HCT116 (cell line): ENCODE results near the gene KRTAP5-5. TPM values are rescaled to one million over a fixed set of nuclear protein-coding genes. Genes with fewer than 3 reads are reported as not detected.

Source experiments
- ATAC-seq: fragments of 200-7000 bp; cut with Tn5 transposase; 2 replicates; pipeline ENCODE4 v1.9.1; 2020; ENCODE audit warnings: mild to moderate bottlenecking, moderate library complexity
- BruUV-seq: library from RNA; stranded (reverse); fragments of 400-500 nt; replicated peaks from 2 replicates; lab custom pipeline; 2021; lab: Mats Ljungman, UMichigan
- CTCF ChIA-PET: fragments of 300-600 bp; sonication (Branson Sonifier 250); formaldehyde crosslinking; loops from one replicate; lab custom pipeline; 2021; ENCODE audit warnings: antibody characterized with exemption; lab: Charles Lee
- POLR2A ChIA-PET: fragments of 300-600, 350-600 bp; sonication (Branson Sonifier 250); formaldehyde crosslinking; loops from one replicate; lab custom pipeline; 2021; ENCODE audit warnings: antibody characterized with exemption; lab: Charles Lee
- RAD21 ChIA-PET, 2 experiments: fragments of 300-600 bp; sonication (Branson Sonifier 250); formaldehyde crosslinking; loops; one replicate each; lab custom pipeline; 2023; ENCODE audit warnings: low total read pairs in 2 of 2; ENCODE audit not compliant: uncharacterized antibody in 2 of 2, unreplicated experiment in 2 of 2, low non-redundant PET in 1 of 2; lab: Charles Lee
- DNase-seq: peaks from one replicate; pipeline ENCODE4 v3.0.0-alpha.2; 2010; ENCODE audit warnings: low read depth, low spot score
- H2AFZ ChIP-seq: fragments of 200-600 bp; shearing (Covaris generic), sonication (generic); 2 replicates; pipeline ENCODE4 v1.6.1; 2017; ENCODE audit warnings: low read depth, mixed run types, mixed read lengths, antibody characterized with exemption, low read length; ENCODE audit not compliant: poor library complexity, severe bottlenecking
- H3K27ac ChIP-seq: 2 replicates; pipeline ENCODE4 v1.5.1; 2012; ENCODE audit warnings: low read depth, low read length
- H3K27me3 ChIP-seq: fragments of 200-600 bp; sonication (generic); 2 replicates; pipeline ENCODE4 v1.6.1; 2016; ENCODE audit warnings: mixed run types, low read length, mixed read lengths; ENCODE audit not compliant: insufficient read depth
- H3K36me3 ChIP-seq, 2 experiments: fragments of 200-500 bp in 1 of 2; fragments of 200-600 bp in 1 of 2; sonication (Bioruptor generic) in 1 of 2; sonication (generic) in 1 of 2; 2 replicates each; pipeline versions ENCODE4 v1.5.1 to v1.6.1; 2014 to 2016; ENCODE audit warnings: low read length in 2 of 2, inconsistent platforms in 1 of 2, mixed read lengths in 1 of 2, mixed run types in 1 of 2; ENCODE audit not compliant: insufficient read depth in 2 of 2, control insufficient read depth in 1 of 2
- H3K4me1 ChIP-seq, 2 experiments: fragments of 200-600 bp in 1 of 2; sonication (generic) in 1 of 2; 2 replicates each; pipeline versions ENCODE4 v1.5.1 to v1.6.1; 2012 to 2017; ENCODE audit warnings: low read length in 2 of 2, inconsistent platforms in 1 of 2, mild to moderate bottlenecking in 1 of 2, mixed read lengths in 1 of 2, mixed run types in 1 of 2, moderate library complexity in 1 of 2; ENCODE audit not compliant: insufficient read depth in 2 of 2, control insufficient read depth in 1 of 2
- H3K4me2 ChIP-seq: fragments of 200-600 bp; sonication (generic); 2 replicates; pipeline ENCODE4 v1.6.1; 2017; ENCODE audit warnings: mixed run types, low read length, mixed read lengths
- H3K4me3 ChIP-seq, 2 experiments: fragments of 200-600 bp in 1 of 2; sonication (generic) in 1 of 2; replicated peaks in 1 of 2; 2 replicates each; pipeline ENCODE4 v1.5.1; 2011 to 2016; ENCODE audit warnings: low read length in 2 of 2, control low read depth in 1 of 2, low read depth in 1 of 2, mild to moderate bottlenecking in 1 of 2, mixed read lengths in 1 of 2, mixed run types in 1 of 2
- H3K79me2 ChIP-seq: fragments of 200-600 bp; sonication (generic); 2 replicates; pipeline ENCODE4 v1.6.1; 2017; ENCODE audit warnings: mild to moderate bottlenecking, mixed run types, low read length, moderate library complexity, mixed read lengths; ENCODE audit not compliant: insufficient read depth
- H3K9ac ChIP-seq: fragments of 200-600 bp; sonication (generic); 2 replicates; pipeline ENCODE4 v1.6.1; 2016; ENCODE audit warnings: low read length, mixed read lengths
- H3K9me2 ChIP-seq: fragments of 200-600 bp; sonication (generic), shearing (Covaris generic); 2 replicates; pipeline ENCODE4 v1.6.1; 2017; ENCODE audit warnings: mixed run types, mild to moderate bottlenecking, moderate library complexity; ENCODE audit not compliant: insufficient read depth
- H3K9me3 ChIP-seq, 2 experiments: fragments of 200-500 bp in 1 of 2; fragments of 200-600 bp in 1 of 2; sonication (Bioruptor generic) in 1 of 2; sonication (generic) in 1 of 2; 2 replicates each; pipeline ENCODE4 v1.6.1; 2014 to 2017; ENCODE audit warnings: low read length in 2 of 2, mixed read lengths in 2 of 2, inconsistent platforms in 1 of 2, low read depth in 1 of 2, mild to moderate bottlenecking in 1 of 2, mixed run types in 1 of 2, moderate library complexity in 1 of 2; ENCODE audit not compliant: control insufficient read depth in 1 of 2, insufficient read depth in 1 of 2
- H4K20me1 ChIP-seq: fragments of 200-600 bp; sonication (generic), shearing (Covaris generic); 2 replicates; pipeline ENCODE4 v1.6.1; 2017; ENCODE audit warnings: mixed run types, mild to moderate bottlenecking, moderate library complexity; ENCODE audit not compliant: insufficient read depth
- CBX3 ChIP-seq: IDR thresholded peaks from 2 replicates; pipeline ENCODE4 v1.6.1; 2012; ENCODE audit warnings: low read depth
- CEBPB ChIP-seq: IDR thresholded peaks from 2 replicates; pipeline ENCODE4 v1.6.1; 2012; ENCODE audit warnings: low read depth
- CTCF ChIP-seq, 3 experiments: fragments of 200-600 bp in 1 of 3; sonication (generic) in 1 of 3; IDR thresholded peaks in 2 of 3; conservative IDR thresholded peaks in 1 of 3; 2 replicates each; pipeline ENCODE4 v1.5.1; 2012 to 2017; ENCODE audit warnings: low read depth in 2 of 3, low read length in 2 of 3, antibody characterized with exemption in 1 of 3, borderline replicate concordance in 1 of 3, control low read depth in 1 of 3, mild to moderate bottlenecking in 1 of 3, mixed read lengths in 1 of 3, mixed run types in 1 of 3, moderate library complexity in 1 of 3; ENCODE audit not compliant: insufficient read depth in 1 of 3
- EGR1 ChIP-seq: IDR thresholded peaks from 2 replicates; pipeline ENCODE4 v1.6.1; 2012; ENCODE audit warnings: low read depth
- ELF1 ChIP-seq: IDR thresholded peaks from 2 replicates; pipeline ENCODE4 v1.6.1; 2012; ENCODE audit warnings: low read depth, borderline replicate concordance
- EZH2 ChIP-seq: fragments of 200-600 bp; sonication (generic); IDR thresholded peaks from 2 replicates; pipeline ENCODE4 v1.6.1; 2017; ENCODE audit warnings: antibody characterized with exemption, mixed run types
- FOSL1 ChIP-seq: IDR thresholded peaks from 2 replicates; pipeline ENCODE4 v1.6.1; 2012; ENCODE audit warnings: low read depth
- JUND ChIP-seq: IDR thresholded peaks from 2 replicates; pipeline ENCODE4 v1.6.1; 2012
- POLR2A ChIP-seq: IDR thresholded peaks from 2 replicates; pipeline ENCODE4 v1.7.0; 2011; ENCODE audit warnings: borderline replicate concordance; ENCODE audit not compliant: insufficient read depth, insufficient read length; ENCODE audit errors: extremely low read depth
- POLR2AphosphoS5 ChIP-seq: IDR thresholded peaks from 2 replicates; pipeline ENCODE4 v1.6.1; 2011; ENCODE audit warnings: mild to moderate bottlenecking, low read depth, low read length, moderate library complexity
- RAD21 ChIP-seq: IDR thresholded peaks from 2 replicates; pipeline ENCODE4 v1.6.1; 2012; ENCODE audit warnings: low read depth, mild to moderate bottlenecking
- REST ChIP-seq: IDR thresholded peaks from 2 replicates; pipeline ENCODE4 v1.6.1; 2012; ENCODE audit warnings: low read depth
- SIN3A ChIP-seq: IDR thresholded peaks from 2 replicates; pipeline ENCODE4 v1.6.1; 2012; ENCODE audit warnings: low read depth
- SP1 ChIP-seq: IDR thresholded peaks from 2 replicates; pipeline ENCODE4 v1.6.1; 2012; ENCODE audit warnings: low read depth
- SRF ChIP-seq: IDR thresholded peaks from 2 replicates; pipeline ENCODE4 v1.6.1; 2012; ENCODE audit warnings: low read depth
- TCF7L2 ChIP-seq: IDR thresholded peaks from 2 replicates; pipeline ENCODE4 v1.7.0; 2011; ENCODE audit warnings: borderline replicate concordance, inconsistent platforms; ENCODE audit not compliant: insufficient read depth, insufficient read length; ENCODE audit errors: extremely low read depth
- YY1 ChIP-seq: IDR thresholded peaks from 2 replicates; pipeline ENCODE4 v1.6.1; 2011; ENCODE audit warnings: low read length, low read depth, moderate library complexity, mild to moderate bottlenecking; ENCODE audit not compliant: insufficient replicate concordance; ENCODE audit errors: extremely low read depth
- ZBTB33 ChIP-seq: IDR thresholded peaks from 2 replicates; pipeline ENCODE4 v1.6.1; 2011; ENCODE audit warnings: mild to moderate bottlenecking, low read length, moderate library complexity; ENCODE audit not compliant: insufficient replicate concordance; ENCODE audit errors: extremely low read depth
- ZFX ChIP-seq: fragments of 450-650 bp; IDR thresholded peaks from 2 replicates; pipeline ENCODE4 v1.6.1; 2017
- ZNF274 ChIP-seq: fragments of 200-500 bp; sonication (Bioruptor generic); IDR thresholded peaks from 2 replicates; pipeline ENCODE4 v1.6.1; 2014; ENCODE audit warnings: mild to moderate bottlenecking, low read depth, low read length, inconsistent platforms
- intact Hi-C: fragments of 100-400 bp; cut with micrococcal nuclease; formaldehyde crosslinking; loops from 2 replicates; pipeline ENCODE4 v1.10.0; 2022
- total RNA-seq: library from RNA; stranded (reverse); gene quantifications from one replicate; pipeline ENCODE4 v1.2.1, GENCODE V29; 2021; ENCODE audit not compliant: unreplicated experiment

KRTAP5-5 gene
- total RNA-seq, 1 experiment from 2014 or later: not detected

GRCh38 chr11:1624621-1625020 lies 5.0 kb upstream of the KRTAP5-5 start:
- Histone ChIP-seq H3K9ac (no peak overlapping the region), H3K4me3 (no peak overlapping the region), H3K27ac (no peak overlapping the region), H3K79me2 (no peaks in the 10 kb centered on the region), H3K9me2 (no peaks in the 10 kb centered on the region), H3K4me2 (no peak overlapping the region), H4K20me1 (no peaks in the 10 kb centered on the region), H3K4me1 (peaks cover 0 to 6% of the 10 kb centered on the region in 2 experiments; a peak in 1 of 4 replicates), H3K9me3 (no peaks in the 10 kb centered on the region), H3K27me3 (no peaks in the 10 kb centered on the region), H2AFZ (no peak overlapping the region), H3K36me3 (no peaks in the 10 kb centered on the region)
- DNase-seq: no peak
- POLR2A ChIA-PET: no interaction called here
- no peak for ATAC-seq
- intact Hi-C loops: no loop called here
- RAD21 ChIA-PET: no interaction called here
- CTCF ChIA-PET: interaction anchor here (1.3 to 1.5 kb wide), 2 partner anchors 28 to 29 kb away, joined by 3 read pairs; no protein-coding TSS in a partner anchor
- TF ChIP-seq TCF7L2 (no peak), POLR2AphosphoS5 (no peak), SRF (no peak), ZFX (no peak), ZNF274 (no peak), EGR1 (no peak), YY1 (no peak), CTCF (IDR thresholded peaks at IDR 0.05 in 2 of 3, conservative IDR thresholded peaks at IDR 0.05 in 1 of 3; ENCODE audit: borderline replicate concordance in 1 of 3, insufficient read depth in 1 of 3, low read depth in 2 of 3, low read length in 2 of 3) (no peak), CBX3 (no peak), RAD21 (no peak), EZH2 (no peak), SIN3A (no peak), POLR2A (no peak), SP1 (no peak), ELF1 (no peak), FOSL1 (no peak), REST (no peak), CEBPB (no peak), JUND (no peak), ZBTB33 (no peak)
- BruUV-seq: no TSS peak
